Dedifferentiated amniotic fluid mesenchymal stem cell (primary cell): Measurements from ENCODE around the gene MVD.

Experiments
- DNase-seq: peaks from one replicate; pipeline ENCODE4 v3.0.0-alpha.2; 2016; ENCODE audit errors: extremely low spot score

The MVD gene

GRCh38 chr16:88640498-88641247, 22.2 kb downstream of the MVD start:
- no peak for DNase-seq

GRCh38 chr16:88640039-88640495, 22.8 kb downstream of the MVD start:
- no peak for DNase-seq

- no peak for DNase-seq
Measured at GRCh38 chr16:88639231-88640038, 23.5 kb downstream of the MVD start.

GRCh38 chr16:88638323-88639230, 24.3 kb downstream of the MVD start, which contains the start of gene IL17C:
IL17C (plus strand) TSS chr16:88638572; CDS start chr16:88638642, 70 bp downstream.
- DNase-seq, result no peak

DNA sequence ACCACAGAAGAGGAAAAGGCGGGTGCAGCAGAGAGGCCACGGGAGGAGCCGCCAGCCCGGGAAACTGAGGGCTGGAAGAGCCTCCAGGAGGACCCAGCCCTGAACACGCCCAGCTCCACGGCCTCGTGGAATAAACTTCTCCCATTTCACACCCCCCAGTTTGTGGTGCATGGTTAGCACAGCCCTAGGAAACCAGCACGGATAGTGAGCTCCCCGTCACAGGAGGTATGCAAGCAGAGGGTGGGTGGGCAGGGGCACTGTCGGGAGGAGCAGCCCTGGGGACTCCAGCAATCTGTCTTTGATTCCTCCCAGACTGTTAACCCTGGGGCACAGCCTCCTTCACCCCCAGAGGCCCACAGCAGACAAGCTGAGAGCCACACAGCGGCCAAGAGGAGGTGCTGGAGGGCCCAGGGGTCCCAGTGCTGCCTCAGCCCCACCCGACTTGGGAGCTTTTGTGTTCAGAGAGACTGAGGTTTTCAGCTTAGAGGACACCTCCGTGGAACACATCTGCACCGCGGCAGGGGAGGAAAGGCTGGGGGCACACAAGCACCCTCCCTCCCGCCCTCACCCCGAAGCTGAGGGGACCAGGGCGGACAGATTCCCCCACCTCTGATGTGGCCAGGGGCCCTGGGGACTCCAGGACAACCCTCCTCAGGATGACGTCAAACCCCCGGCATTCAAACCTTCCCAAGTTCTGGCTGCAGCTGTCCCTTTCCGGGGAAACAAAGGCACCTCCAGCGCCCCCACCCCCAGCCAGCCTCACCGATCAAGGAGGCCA, 26.2 kb downstream of the MVD start:
- no peak for DNase-seq

DNA sequence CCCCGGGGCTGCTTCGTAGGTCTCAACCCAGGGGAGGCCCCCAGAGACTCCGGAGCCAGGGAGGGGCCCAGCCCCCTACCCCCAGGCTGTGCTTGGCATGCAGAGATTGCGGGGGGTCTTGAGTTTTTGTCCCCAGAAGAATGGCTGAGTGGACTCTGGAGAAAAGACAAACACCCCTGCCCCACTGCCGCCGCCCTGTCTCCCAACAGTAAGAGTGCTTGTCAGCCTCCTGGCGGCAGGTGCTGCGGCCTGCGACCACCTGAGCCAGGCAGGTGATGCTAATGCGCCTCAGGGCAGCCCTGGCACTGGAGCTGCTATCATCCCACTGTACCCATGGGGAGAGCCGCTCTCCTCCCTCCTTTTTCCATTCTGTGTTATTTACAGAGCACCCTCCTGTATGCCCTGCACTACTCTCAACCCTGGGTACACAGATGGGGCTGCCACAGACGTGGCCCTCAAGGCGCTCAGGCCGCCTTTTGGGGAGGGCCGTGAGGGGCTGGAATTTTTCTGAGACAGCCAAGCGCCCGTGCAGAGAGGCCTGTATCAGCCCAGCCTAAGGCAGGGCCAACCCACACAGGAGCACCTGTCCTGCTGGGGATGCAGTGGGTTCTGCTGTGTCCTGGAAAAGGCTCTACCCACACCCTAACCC, 27.1 kb downstream of the MVD start:
- DNase-seq, result no peak

- no peak for DNase-seq
Measured at GRCh38 chr16:88634994-88635670, 27.8 kb downstream of the MVD start.

- peak; percentile 23 for DNase-seq
Measured at GRCh38 chr16:88634141-88634993, 28.5 kb downstream of the MVD start.

GRCh38 chr16:88633684-88634140, 29.2 kb downstream of the MVD start:
- no peak for DNase-seq

DNA sequence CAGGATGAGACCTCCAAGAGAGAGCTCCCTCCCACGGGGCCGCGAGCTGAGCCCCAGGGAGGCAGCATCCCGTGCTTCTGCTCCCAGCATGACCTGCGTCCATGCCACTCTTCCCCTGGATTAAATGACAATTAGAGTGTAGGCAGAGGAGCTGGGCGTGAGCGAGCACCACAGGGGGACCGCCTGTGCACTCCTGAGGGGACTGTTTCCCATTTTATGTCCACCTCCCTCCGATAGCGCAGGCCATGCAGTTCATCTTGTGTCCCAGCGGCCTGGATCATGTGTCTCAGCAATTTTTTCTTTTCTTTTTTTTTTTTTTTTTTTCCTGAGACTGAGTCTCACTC, 30.3 kb downstream of the MVD start:
- DNase-seq, result no peak

- no peak for DNase-seq
Measured at GRCh38 chr16:88631920-88632586, 30.8 kb downstream of the MVD start.

DNA sequence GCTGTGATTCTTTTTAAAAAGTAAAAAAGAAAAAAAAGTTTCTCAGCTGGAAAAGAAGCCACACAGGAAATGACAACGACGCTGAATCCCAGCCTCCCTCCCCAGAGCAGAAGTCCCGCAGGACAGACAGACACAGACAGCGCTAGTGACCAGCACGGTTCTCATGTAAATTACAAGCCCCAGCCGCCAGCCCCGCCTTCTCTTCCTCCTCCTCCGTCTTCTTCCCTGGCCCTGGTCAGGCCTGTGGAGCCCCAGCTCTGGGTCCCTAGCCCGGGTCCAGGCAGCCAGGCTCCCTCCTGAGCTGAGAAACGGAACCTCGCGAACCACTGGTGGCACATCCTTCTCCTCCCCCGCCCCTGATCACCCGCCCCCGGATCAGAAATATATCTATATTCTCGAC, 31.5 kb downstream of the MVD start:
- no peak for DNase-seq

- DNase-seq, result no peak
Measured at GRCh38 chr16:88630941-88631340, 31.9 kb downstream of the MVD start.

GRCh38 chr16:88630433-88630832, 32.5 kb downstream of the MVD start:
- DNase-seq, result no peak

DNA sequence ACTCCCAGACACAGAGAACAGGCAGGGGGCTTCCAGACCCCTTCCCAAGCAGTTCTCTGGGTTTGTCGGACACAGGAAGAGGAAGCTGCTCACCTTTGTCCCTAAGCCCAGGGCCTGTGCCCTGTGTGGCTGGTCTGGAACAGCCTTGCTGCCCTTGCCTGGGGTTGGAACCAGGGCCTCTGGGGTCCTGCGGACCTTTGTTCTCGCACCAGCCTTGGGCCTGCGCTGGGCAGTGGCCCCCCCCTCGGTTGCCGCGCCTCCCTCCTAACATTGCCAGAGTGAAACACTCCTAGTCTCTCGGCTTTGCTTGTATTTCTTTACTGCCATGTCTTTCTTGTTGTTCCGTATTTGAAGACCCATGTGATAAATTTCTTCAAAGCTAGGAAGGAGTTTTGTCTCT, 33.1 kb downstream of the MVD start:
- no peak for DNase-seq

DNA sequence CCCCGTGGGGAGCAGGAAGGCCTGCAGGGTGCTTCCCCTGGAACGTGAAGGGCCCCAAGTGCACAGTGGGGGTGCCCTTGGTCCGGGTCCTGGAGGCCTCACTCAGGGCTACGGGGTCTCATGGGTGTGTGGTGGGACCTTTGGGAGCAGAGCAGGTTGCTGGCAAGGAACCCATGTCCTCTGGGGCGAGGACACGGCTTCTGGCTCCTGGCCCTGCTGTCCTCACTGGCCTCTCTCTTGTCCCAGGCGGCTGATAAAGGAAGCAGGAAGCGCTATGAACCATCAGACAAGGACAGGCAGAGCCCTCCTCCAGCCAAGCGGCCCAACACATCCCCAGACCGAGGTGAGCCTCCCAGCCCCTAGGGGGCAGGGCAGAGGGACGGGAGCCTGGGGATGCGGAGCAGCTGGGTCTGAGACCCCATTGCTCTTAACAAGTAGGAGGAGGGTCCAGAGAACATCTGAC, 34.3 kb downstream of the MVD start:
- DNase-seq, result no peak

DNA sequence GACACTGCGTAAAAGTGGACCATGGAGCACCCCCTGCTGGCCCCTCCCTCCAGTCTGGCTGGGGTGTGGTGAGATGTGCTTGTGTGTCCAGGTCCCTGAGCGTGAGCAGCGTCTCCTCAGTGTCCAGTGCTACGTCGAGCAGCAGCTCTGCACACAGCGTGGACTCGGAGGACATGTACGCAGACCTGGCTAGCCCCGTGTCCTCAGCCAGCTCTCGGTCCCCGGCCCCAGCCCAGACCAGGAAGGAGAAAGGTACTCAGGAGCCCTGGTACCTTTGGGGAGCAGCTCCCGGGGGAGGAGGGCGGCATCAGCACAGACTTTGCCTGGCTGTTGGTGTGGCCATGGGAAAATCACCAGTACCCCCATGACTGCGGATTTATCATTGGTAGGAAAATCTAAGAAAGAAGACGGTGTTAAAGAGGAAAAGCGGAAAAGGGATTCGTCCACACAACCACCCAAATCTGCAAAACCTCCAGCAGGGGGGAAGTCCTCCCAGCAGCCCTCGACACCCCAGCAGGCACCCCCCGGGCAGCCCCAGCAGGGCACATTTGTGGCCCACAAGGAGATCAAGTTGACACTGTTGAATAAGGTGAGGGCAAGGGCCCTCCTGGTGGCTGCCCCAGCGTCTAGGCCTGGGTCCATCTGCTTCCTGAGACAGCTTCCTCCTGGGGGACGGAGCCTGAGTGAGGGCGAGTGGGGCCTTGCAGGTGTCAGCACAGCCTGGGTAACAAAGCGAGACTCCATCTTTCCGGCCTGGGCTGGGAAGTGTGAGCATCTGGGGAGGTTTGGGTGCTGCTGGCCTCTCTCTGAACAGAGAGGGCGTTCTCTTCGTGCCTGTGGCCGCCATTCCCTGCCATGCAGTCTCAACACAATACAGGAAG, 35.1 kb downstream of the MVD start:
- DNase-seq, result no peak
